Prostate gland (tissue), 2 donors: ENCODE results near the gene DTX1. TPM values are rescaled to one million over a fixed set of nuclear protein-coding genes. Genes with fewer than 3 reads are reported as not detected.

Experiments
- DNase-seq: peaks from one replicate; pipeline ENCODE4 v3.0.0-alpha.2; 2019; ENCODE audit warnings: low spot score
- H3K27ac ChIP-seq, 2 donors: fragments of 200-600 bp; sonication (generic); 2 replicates each; pipeline ENCODE4 v1.5.1; 2017 to 2019
- H3K27me3 ChIP-seq: fragments of 200-600 bp; sonication (generic); replicated peaks from 2 replicates; pipeline ENCODE4 v1.5.1; 2019; ENCODE audit not compliant: insufficient read depth
- H3K36me3 ChIP-seq, 2 donors: fragments of 200-600 bp; sonication (generic); 1 replicate in 1 of 2; 2 replicates in 1 of 2; pipeline versions ENCODE4 v1.5.1 to v1.8.1; 2017 to 2019
- H3K4me1 ChIP-seq: fragments of 200-600 bp; sonication (generic); replicated peaks from 2 replicates; pipeline ENCODE4 v1.5.1; 2019
- H3K4me3 ChIP-seq, 2 donors: fragments of 200-600 bp; sonication (generic); 2 replicates each; pipeline ENCODE4 v1.5.1; 2017 to 2019
- H3K9me3 ChIP-seq: fragments of 200-600 bp; sonication (generic); 2 replicates; pipeline ENCODE4 v1.5.1; 2017
- CTCF ChIP-seq, 4 experiments: fragments of 200-600 bp in 2 of 4; fragments of 450-650 bp in 2 of 4; sonication (generic) in 2 of 4; IDR thresholded peaks; 1 replicate in 3 of 4; 2 replicates in 1 of 4; pipeline ENCODE4 v1.5.1; 2016 to 2019; ENCODE audit warnings: antibody characterized with exemption in 4 of 4, mild to moderate bottlenecking in 2 of 4, moderate library complexity in 2 of 4
- POLR2A ChIP-seq: fragments of 450-650 bp; IDR thresholded peaks from one replicate; pipeline ENCODE4 v1.6.1; 2016; ENCODE audit warnings: antibody characterized with exemption, mild to moderate bottlenecking
- POLR2AphosphoS5 ChIP-seq: sonication (generic); formaldehyde crosslinking; IDR thresholded peaks from one replicate; pipeline ENCODE4 v1.6.1; 2017; ENCODE audit warnings: antibody characterized with exemption
- WGBS: methylation state at CpG from one replicate; pipeline ENCODE4 v1.1.5; 2018; 5-methylcytosine and 5-hydroxymethylcytosine counted together
- intact Hi-C: fragments of 100-400 bp; cut with DNase I; formaldehyde crosslinking; loops from one replicate; pipeline ENCODE4 v1.14.2; 2022
- total RNA-seq, 2 donors: library from RNA; depleted of rRNA; stranded (reverse); fragments of >200 nt; gene quantifications; one replicate each; pipeline ENCODE4 v1.1.0, GENCODE V29; 2016

Gene DTX1
- total RNA-seq, 2 donors from 2014 or later: 2.6 to 21.2 TPM

GRCh38 chr12:113052326-113052725, 4.2 kb upstream of the DTX1 start:
- Histone ChIP-seq H3K4me1 (peaks cover 3% of the 10 kb centered on the region), H3K9me3 (no peaks in the 10 kb centered on the region), H3K27me3 (no peaks in the 10 kb centered on the region), H3K4me3 (no peak overlapping the region), H3K27ac (no peak overlapping the region), H3K36me3 (no peaks in the 10 kb centered on the region)
- no peak for DNase-seq
- intact Hi-C loops: no loop called here
- TF ChIP-seq POLR2A: no peak
- TF ChIP-seq CTCF (IDR thresholded peaks at IDR 0.05): no peak
- TF ChIP-seq POLR2AphosphoS5: no peak
- 66% methylated on average over 4 of the region's 4 CpGs for WGBS

GRCh38 chr12:113054948-113055486, 1.5 kb upstream of the DTX1 start:
- TF ChIP-seq POLR2AphosphoS5 (no peak), CTCF (IDR thresholded peaks at IDR 0.05) (no peak), POLR2A (no peak)
- no peaks in the 10 kb centered on the region for H3K36me3 ChIP-seq
- intact Hi-C loops: no loop called here
- H3K4me1 ChIP-seq: peaks cover 3% of the 10 kb centered on the region
- no peak overlapping the region for H3K27ac ChIP-seq
- no peaks in the 10 kb centered on the region for H3K9me3 ChIP-seq
- 77% methylated on average over 4 of the region's 4 CpGs for WGBS
- DNase-seq: no peak
- no peaks in the 10 kb centered on the region for H3K27me3 ChIP-seq
- no peak overlapping the region for H3K4me3 ChIP-seq

DNA sequence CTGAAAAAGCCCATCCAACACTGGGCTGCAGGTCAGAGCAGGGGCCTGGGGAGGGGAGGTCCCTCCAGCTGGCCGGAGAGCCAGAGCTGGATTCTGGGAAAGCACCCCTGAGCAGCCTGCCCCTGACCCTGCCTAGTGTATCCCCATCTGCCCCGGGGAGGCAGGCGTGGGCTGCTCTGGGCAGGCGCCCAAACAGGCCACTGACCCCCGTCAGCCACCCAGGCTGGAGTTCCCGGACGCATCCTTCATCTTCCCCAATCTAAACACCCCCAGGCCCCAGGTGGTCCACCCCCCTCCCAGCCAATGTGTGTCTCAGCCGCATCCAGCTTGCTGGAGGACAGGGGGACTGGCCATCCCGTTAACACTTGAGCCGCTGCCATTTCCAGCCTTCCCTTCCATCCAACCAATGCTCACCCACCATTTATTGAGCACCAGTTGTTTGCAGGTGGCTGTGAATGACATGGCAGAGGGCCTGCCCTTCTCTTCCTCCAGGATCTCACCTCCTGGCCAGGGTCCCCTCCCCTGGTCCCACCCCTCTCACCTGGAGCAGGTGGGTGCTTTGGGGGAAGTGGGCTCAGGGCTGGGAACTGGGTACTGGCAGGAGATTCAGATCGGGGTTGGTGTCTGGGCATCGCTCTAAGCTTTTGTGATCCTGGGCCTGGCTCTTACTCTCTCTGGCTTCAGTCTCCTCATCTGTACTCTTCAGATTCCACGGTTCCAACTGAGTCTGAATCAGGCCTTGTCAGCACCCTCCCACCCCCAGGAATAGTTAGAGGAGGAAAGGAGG, 743 bp upstream of the DTX1 start:
- no peak for DNase-seq
- intact Hi-C loops: no loop called here
- no peaks in the 10 kb centered on the region for H3K36me3 ChIP-seq
- TF ChIP-seq POLR2AphosphoS5 (no peak), POLR2A (no peak), CTCF (IDR thresholded peaks at IDR 0.05) (no peak)
- H3K4me3 ChIP-seq: no peak overlapping the region
- H3K27ac ChIP-seq: no peak overlapping the region
- H3K4me1 ChIP-seq: peaks cover 3% of the 10 kb centered on the region
- 54% methylated on average over 13 of the region's 13 CpGs for WGBS
- H3K9me3 ChIP-seq: no peaks in the 10 kb centered on the region
- no peaks in the 10 kb centered on the region for H3K27me3 ChIP-seq

GRCh38 chr12:113056381-113056630, 224 bp upstream of the DTX1 start:
- intact Hi-C loops: no loop called here
- Histone ChIP-seq H3K27me3 (no peaks in the 10 kb centered on the region), H3K9me3 (no peaks in the 10 kb centered on the region), H3K27ac (no peak overlapping the region), H3K4me1 (peaks cover 3% of the 10 kb centered on the region), H3K36me3 (no peaks in the 10 kb centered on the region), H3K4me3 (peak overlapping the region; percentile 43 to 47)
- no peak for DNase-seq
- TF ChIP-seq CTCF (IDR thresholded peaks at IDR 0.05) (no peak), POLR2AphosphoS5 (no peak), POLR2A (no peak)
- 9% methylated on average over 8 of the region's 8 CpGs for WGBS
